ENCODE data around the gene NOMO2. TPM values are rescaled to one million over a fixed set of nuclear protein-coding genes. Genes with fewer than 3 reads are reported as not detected.
A peak's percentile ranks its signal among the peaks of the same experiment; 100 is the strongest.
"Not testable (repeated sequence)": the region's sequence is repeated elsewhere in the genome, so short reads cannot be mapped to it uniquely, and the experiment has no call there.

The NOMO2 gene
- total RNA-seq (10 to 100 TPM; 47.1 to 96.3 (median 83.5) TPM), total RNA-seq (11.5 to 31.1 (median 22.9) reads per million in 29 experiments)
- total RNA-seq (2013), result 66.7 TPM

GRCh38 chr16:18561727-18562314 lies at the start of gene NOMO2:
Gene NOMO2 (minus strand): TSS chr16:18562097. CDS start chr16:18562040, 57 bp downstream.
- H3K36me3 ChIP-seq (ENCODE audit: control insufficient read depth in 2 of 2, extremely low read depth in 1 of 2, insufficient read depth in 1 of 2, low read length in 1 of 2); H3K27me3 Mint-ChIP-seq; H3K27ac ChIP-seq (ENCODE audit: low read length); H3K36me3 Mint-ChIP-seq; H3K27ac Mint-ChIP-seq; H3K4me1 ChIP-seq (ENCODE audit: control insufficient read depth in 1 of 2, extremely low read depth in 1 of 2, insufficient read depth in 2 of 2, low read length in 2 of 2); H3K9me3 Mint-ChIP-seq; H3K9me3 ChIP-seq; H3K27me3 ChIP-seq (replicated peaks in 1 of 2; ENCODE audit: control insufficient read depth in 2 of 2, extremely low read depth in 1 of 2, insufficient read depth in 2 of 2, low read length in 1 of 2): not testable (repeated sequence)
- ATAC-seq (replicated peaks in 1 of 4) (peak; percentile 94 to 96 (median 95)), DNase-seq (peak; percentile 30 to 98 (median 91))
- Mint-ChIP-seq H3K4me3 (peak within 1 kb of the TSS; percentile 57 to 62 (median 61)), H3K4me1 (peaks cover 6 to 16% (median 13%) of the 10 kb centered on the region in 3 donors)
- no CpG with 5 or more reads among the region's 66 CpGs for WGBS (ENCODE audit: insufficient coverage)
- peak within 1 kb of the TSS in 1 of 2 donors; percentile 33 for H3K4me3 ChIP-seq (ENCODE audit: control insufficient read depth in 1 of 2, extremely low read depth in 1 of 2, low read length in 1 of 2)
- ChIA-PET CTCF (interaction anchor here in 1 of 2 donors (0.6 kb wide), 1 partner anchor 956 kb away, joined by 8 read pairs; no protein-coding TSS in a partner anchor), POLR2A (interaction anchor here in 1 of 2 donors (0.6 kb wide), 1 partner anchor 1307 kb away, joined by 3 read pairs; no protein-coding TSS in a partner anchor)

GRCh38 chr16:18610147-18610803 lies 48.4 kb upstream of the NOMO2 start:
- POLR2A ChIA-PET; H3K27me3 ChIP-seq (replicated peaks in 1 of 2; ENCODE audit: control insufficient read depth in 2 of 2, extremely low read depth in 1 of 2, insufficient read depth in 2 of 2, low read length in 1 of 2); H3K4me3 ChIP-seq (ENCODE audit: control insufficient read depth in 1 of 2, extremely low read depth in 1 of 2, low read length in 1 of 2); ATAC-seq (replicated peaks in 1 of 4); H3K36me3 ChIP-seq (ENCODE audit: control insufficient read depth in 2 of 2, extremely low read depth in 1 of 2, insufficient read depth in 1 of 2, low read length in 1 of 2); H3K4me1 ChIP-seq (ENCODE audit: control insufficient read depth in 1 of 2, extremely low read depth in 1 of 2, insufficient read depth in 2 of 2, low read length in 2 of 2); H3K9me3 Mint-ChIP-seq; DNase-seq; H3K4me1 Mint-ChIP-seq; H3K36me3 Mint-ChIP-seq; H3K9me3 ChIP-seq; CTCF ChIA-PET; H3K4me3 Mint-ChIP-seq; H3K27ac Mint-ChIP-seq; H3K27ac ChIP-seq (ENCODE audit: low read length); H3K27me3 Mint-ChIP-seq: not testable (repeated sequence)
- WGBS (ENCODE audit: insufficient coverage), result no CpG with 5 or more reads among the region's 4 CpGs

GRCh38 chr16:18608271-18608670 lies 46.4 kb upstream of the NOMO2 start:
- H3K4me3 Mint-ChIP-seq; H3K27ac Mint-ChIP-seq; ATAC-seq (replicated peaks in 1 of 4); H3K27ac ChIP-seq (ENCODE audit: low read length); DNase-seq; CTCF ChIA-PET; H3K36me3 Mint-ChIP-seq; H3K36me3 ChIP-seq (ENCODE audit: control insufficient read depth in 2 of 2, extremely low read depth in 1 of 2, insufficient read depth in 1 of 2, low read length in 1 of 2); H3K27me3 Mint-ChIP-seq; H3K4me3 ChIP-seq (ENCODE audit: control insufficient read depth in 1 of 2, extremely low read depth in 1 of 2, low read length in 1 of 2); H3K27me3 ChIP-seq (replicated peaks in 1 of 2; ENCODE audit: control insufficient read depth in 2 of 2, extremely low read depth in 1 of 2, insufficient read depth in 2 of 2, low read length in 1 of 2); POLR2A ChIA-PET; H3K4me1 Mint-ChIP-seq; H3K4me1 ChIP-seq (ENCODE audit: control insufficient read depth in 1 of 2, extremely low read depth in 1 of 2, insufficient read depth in 2 of 2, low read length in 2 of 2); H3K9me3 ChIP-seq; H3K9me3 Mint-ChIP-seq: not testable (repeated sequence)
- no CpG with 5 or more reads among the region's 6 CpGs for WGBS (ENCODE audit: insufficient coverage)

- H3K27ac Mint-ChIP-seq; DNase-seq; H3K27me3 ChIP-seq (replicated peaks in 1 of 2; ENCODE audit: control insufficient read depth in 2 of 2, extremely low read depth in 1 of 2, insufficient read depth in 2 of 2, low read length in 1 of 2); H3K36me3 Mint-ChIP-seq; H3K27ac ChIP-seq (ENCODE audit: low read length); H3K4me1 ChIP-seq (ENCODE audit: control insufficient read depth in 1 of 2, extremely low read depth in 1 of 2, insufficient read depth in 2 of 2, low read length in 2 of 2); H3K36me3 ChIP-seq (ENCODE audit: control insufficient read depth in 2 of 2, extremely low read depth in 1 of 2, insufficient read depth in 1 of 2, low read length in 1 of 2); H3K4me3 Mint-ChIP-seq; CTCF ChIA-PET; H3K9me3 ChIP-seq; H3K4me1 Mint-ChIP-seq; ATAC-seq (replicated peaks in 1 of 4); H3K4me3 ChIP-seq (ENCODE audit: control insufficient read depth in 1 of 2, extremely low read depth in 1 of 2, low read length in 1 of 2); H3K27me3 Mint-ChIP-seq; H3K9me3 Mint-ChIP-seq; POLR2A ChIA-PET: not testable (repeated sequence)
- no CpG with 5 or more reads among the region's 4 CpGs for WGBS (ENCODE audit: insufficient coverage)
Observed at GRCh38 chr16:18603572-18604246, 41.8 kb upstream of the NOMO2 start.

- H3K4me3 Mint-ChIP-seq; H3K36me3 ChIP-seq (ENCODE audit: control insufficient read depth in 2 of 2, extremely low read depth in 1 of 2, insufficient read depth in 1 of 2, low read length in 1 of 2); DNase-seq; CTCF ChIA-PET; ATAC-seq (replicated peaks in 1 of 4); H3K9me3 ChIP-seq; H3K4me1 ChIP-seq (ENCODE audit: control insufficient read depth in 1 of 2, extremely low read depth in 1 of 2, insufficient read depth in 2 of 2, low read length in 2 of 2); H3K9me3 Mint-ChIP-seq; H3K27ac Mint-ChIP-seq; H3K4me1 Mint-ChIP-seq; H3K27ac ChIP-seq (ENCODE audit: low read length); H3K36me3 Mint-ChIP-seq; POLR2A ChIA-PET; H3K27me3 ChIP-seq (replicated peaks in 1 of 2; ENCODE audit: control insufficient read depth in 2 of 2, extremely low read depth in 1 of 2, insufficient read depth in 2 of 2, low read length in 1 of 2); H3K4me3 ChIP-seq (ENCODE audit: control insufficient read depth in 1 of 2, extremely low read depth in 1 of 2, low read length in 1 of 2): not testable (repeated sequence)
- peaks cover 4 to 11% of the 10 kb centered on the region in 2 donors for H3K27me3 Mint-ChIP-seq
- WGBS (ENCODE audit: insufficient coverage), result no CpG with 5 or more reads among the region's 1 CpG
Observed at GRCh38 chr16:18598582-18598981, 36.7 kb upstream of the NOMO2 start.

GRCh38 chr16:18597734-18598133 lies 35.8 kb upstream of the NOMO2 start:
- no CpG with 5 or more reads among the region's 2 CpGs for WGBS (ENCODE audit: insufficient coverage)
- H3K27me3 Mint-ChIP-seq, result peaks cover 4 to 11% of the 10 kb centered on the region in 2 donors
- not testable (repeated sequence) for ATAC-seq (replicated peaks in 1 of 4)

More at GRCh38 chr16:18597734-18598133, 35.8 kb upstream of the NOMO2 start:
- H3K9me3 Mint-ChIP-seq; CTCF ChIA-PET; H3K4me1 Mint-ChIP-seq; H3K36me3 ChIP-seq (ENCODE audit: control insufficient read depth in 2 of 2, extremely low read depth in 1 of 2, insufficient read depth in 1 of 2, low read length in 1 of 2); H3K9me3 ChIP-seq; H3K27ac Mint-ChIP-seq; H3K36me3 Mint-ChIP-seq; H3K4me3 ChIP-seq (ENCODE audit: control insufficient read depth in 1 of 2, extremely low read depth in 1 of 2, low read length in 1 of 2); H3K4me3 Mint-ChIP-seq; DNase-seq; POLR2A ChIA-PET; H3K27me3 ChIP-seq (replicated peaks in 1 of 2; ENCODE audit: control insufficient read depth in 2 of 2, extremely low read depth in 1 of 2, insufficient read depth in 2 of 2, low read length in 1 of 2); H3K27ac ChIP-seq (ENCODE audit: low read length); H3K4me1 ChIP-seq (ENCODE audit: control insufficient read depth in 1 of 2, extremely low read depth in 1 of 2, insufficient read depth in 2 of 2, low read length in 2 of 2): not testable (repeated sequence)
